ENCODE data around the gene MAGI2. TPM values are rescaled to one million over a fixed set of nuclear protein-coding genes. Genes with fewer than 3 reads are reported as not detected.

Gene MAGI2
- total RNA-seq, 4 donors from 2014 or later, result 0.98 to 4.8 (median 2.5) TPM

DNA sequence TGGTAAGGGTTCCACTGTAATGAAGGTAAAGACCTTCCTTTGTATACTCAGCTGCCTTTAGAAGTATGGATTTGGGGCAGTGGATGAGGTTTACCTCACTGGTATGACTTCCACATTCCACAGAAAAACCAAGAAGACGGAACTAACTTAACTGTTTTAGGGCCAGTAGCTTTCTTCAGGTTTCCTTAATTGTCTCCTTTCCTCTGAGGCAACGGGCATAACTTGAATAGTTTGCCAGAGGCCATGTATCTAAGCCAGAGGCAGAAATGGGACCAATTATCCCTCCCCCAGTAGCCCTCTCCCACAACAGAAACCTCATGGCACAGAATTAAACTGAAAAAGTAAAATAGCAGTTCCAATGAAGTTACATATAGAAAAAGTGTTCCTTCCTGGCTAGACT, 1373.2 kb downstream of the MAGI2 start:
- no peak for DNase-seq (ENCODE audit: low spot score in 2 of 2)
- 12% methylated on average over 2 of the region's 2 CpGs for WGBS
- Histone ChIP-seq H3K36me3 (no peaks in the 10 kb centered on the region), H3K27ac (no peak overlapping the region), H3K4me1 (no peaks in the 10 kb centered on the region), H3K4me3 (no peak overlapping the region), H3K27me3 (no peaks in the 10 kb centered on the region), H3K9me3 (no peaks in the 10 kb centered on the region)
- TF ChIP-seq POLR2A (IDR thresholded peaks at IDR 0.05), result no peak
- TF ChIP-seq EP300 (IDR thresholded peaks at IDR 0.05), result no peak
- TF ChIP-seq, protein P1, sequence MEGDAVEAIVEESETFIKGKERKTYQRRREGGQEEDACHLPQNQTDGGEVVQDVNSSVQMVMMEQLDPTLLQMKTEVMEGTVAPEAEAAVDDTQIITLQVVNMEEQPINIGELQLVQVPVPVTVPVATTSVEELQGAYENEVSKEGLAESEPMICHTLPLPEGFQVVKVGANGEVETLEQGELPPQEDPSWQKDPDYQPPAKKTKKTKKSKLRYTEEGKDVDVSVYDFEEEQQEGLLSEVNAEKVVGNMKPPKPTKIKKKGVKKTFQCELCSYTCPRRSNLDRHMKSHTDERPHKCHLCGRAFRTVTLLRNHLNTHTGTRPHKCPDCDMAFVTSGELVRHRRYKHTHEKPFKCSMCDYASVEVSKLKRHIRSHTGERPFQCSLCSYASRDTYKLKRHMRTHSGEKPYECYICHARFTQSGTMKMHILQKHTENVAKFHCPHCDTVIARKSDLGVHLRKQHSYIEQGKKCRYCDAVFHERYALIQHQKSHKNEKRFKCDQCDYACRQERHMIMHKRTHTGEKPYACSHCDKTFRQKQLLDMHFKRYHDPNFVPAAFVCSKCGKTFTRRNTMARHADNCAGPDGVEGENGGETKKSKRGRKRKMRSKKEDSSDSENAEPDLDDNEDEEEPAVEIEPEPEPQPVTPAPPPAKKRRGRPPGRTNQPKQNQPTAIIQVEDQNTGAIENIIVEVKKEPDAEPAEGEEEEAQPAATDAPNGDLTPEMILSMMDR (IDR thresholded peaks at IDR 0.05), result no peak
- TF ChIP-seq POLR2AphosphoS5 (IDR thresholded peaks at IDR 0.05), result no peak

DNA sequence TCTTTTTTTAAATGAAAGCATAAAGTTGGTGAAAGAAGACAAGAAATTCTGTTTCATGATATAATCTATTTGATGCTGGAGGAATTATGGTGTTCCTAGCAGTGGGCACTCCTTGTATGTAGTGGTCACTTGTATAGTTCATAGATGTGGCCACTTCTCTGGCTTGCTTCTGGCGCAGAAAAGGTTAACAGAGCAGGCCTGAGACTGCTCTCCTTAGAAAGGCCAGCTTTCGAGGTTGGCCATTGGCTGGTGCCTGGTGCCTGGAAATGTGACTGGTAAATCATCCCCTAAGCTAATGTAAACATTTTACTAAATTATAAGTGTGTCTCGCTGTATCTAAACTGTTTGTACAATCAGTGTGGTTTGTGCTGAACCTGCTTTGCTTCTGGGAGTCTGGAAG, 1378.8 kb downstream of the MAGI2 start:
- no peak for DNase-seq (ENCODE audit: low spot score in 2 of 2)
- Histone ChIP-seq H3K4me3 (no peak overlapping the region), H3K4me1 (no peaks in the 10 kb centered on the region), H3K9me3 (no peaks in the 10 kb centered on the region), H3K36me3 (no peaks in the 10 kb centered on the region), H3K27ac (no peak overlapping the region), H3K27me3 (no peaks in the 10 kb centered on the region)
- TF ChIP-seq, protein P1 (IDR thresholded peaks at IDR 0.05), result no peak
- no peak for TF ChIP-seq POLR2A (IDR thresholded peaks at IDR 0.05)
- TF ChIP-seq POLR2AphosphoS5 (IDR thresholded peaks at IDR 0.05), result no peak
- no peak for TF ChIP-seq EP300 (IDR thresholded peaks at IDR 0.05)
- 88% methylated on average over 3 of the region's 3 CpGs for WGBS

DNA sequence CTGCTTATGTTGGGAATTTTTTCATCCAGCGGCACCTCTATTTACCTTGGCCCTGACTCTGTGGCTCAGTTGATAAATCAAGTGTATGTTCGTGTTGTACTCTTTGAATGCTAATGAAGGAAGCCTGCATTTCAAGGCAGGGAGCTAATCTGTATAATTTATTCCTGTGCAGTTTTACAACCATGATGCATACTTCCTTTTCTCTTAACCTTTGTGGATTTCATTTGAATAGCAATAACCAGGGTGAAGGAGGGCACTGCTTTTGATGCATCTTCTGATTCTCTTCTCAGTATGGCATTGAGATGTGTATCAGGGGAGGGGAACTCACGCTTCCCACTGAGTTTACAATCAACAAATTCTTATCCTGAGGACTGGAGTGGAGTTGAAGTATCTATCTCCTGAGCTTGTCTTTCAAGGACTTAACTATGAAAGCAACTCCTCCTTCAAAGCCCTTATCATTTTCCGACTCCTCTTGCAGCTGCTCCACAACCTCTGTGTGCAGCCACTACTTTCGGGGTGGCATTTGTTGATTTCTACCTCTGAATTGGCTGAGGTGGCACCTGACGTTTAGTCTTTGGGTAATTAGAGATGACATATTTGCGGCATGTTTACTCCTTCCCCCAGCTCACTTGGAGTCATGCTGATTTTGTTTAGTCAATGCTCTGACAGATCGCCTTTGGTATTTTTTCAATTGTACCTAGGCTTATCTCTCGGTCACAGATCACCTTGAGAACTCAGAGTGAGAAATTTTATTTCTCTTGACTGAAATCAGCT, 1379.7 kb downstream of the MAGI2 start:
- no peak for DNase-seq (ENCODE audit: low spot score in 2 of 2)
- Histone ChIP-seq H3K36me3 (no peaks in the 10 kb centered on the region), H3K9me3 (no peaks in the 10 kb centered on the region), H3K4me3 (no peak overlapping the region), H3K27ac (no peak overlapping the region), H3K27me3 (no peaks in the 10 kb centered on the region), H3K4me1 (no peaks in the 10 kb centered on the region)
- TF ChIP-seq POLR2A (IDR thresholded peaks at IDR 0.05) (no peak), EP300 (IDR thresholded peaks at IDR 0.05) (no peak), POLR2AphosphoS5 (IDR thresholded peaks at IDR 0.05) (no peak)
- TF ChIP-seq, protein P1 (IDR thresholded peaks at IDR 0.05), result no peak
- 75% methylated on average over 9 of the region's 9 CpGs for WGBS

DNA sequence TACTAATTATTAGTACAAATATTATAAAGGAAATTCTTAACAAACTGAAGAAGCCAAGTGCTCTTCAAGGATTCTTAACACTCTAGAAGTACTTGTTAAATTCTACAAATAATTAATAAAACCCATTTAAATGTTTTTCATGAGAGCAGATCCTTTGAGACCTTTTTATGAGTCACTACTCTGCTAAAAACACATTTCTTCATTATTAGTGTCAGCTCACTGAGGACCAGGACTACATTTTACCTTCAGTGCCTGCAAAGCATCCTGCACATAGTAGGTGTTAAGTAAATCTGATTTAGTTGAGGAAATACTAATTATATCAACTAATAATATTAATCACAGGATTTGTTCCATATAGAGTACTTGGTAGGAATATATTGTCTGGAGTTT, 1381.3 kb downstream of the MAGI2 start:
- Histone ChIP-seq H3K4me3 (no peak overlapping the region), H3K9me3 (no peaks in the 10 kb centered on the region), H3K27ac (no peak overlapping the region), H3K4me1 (no peaks in the 10 kb centered on the region), H3K36me3 (no peaks in the 10 kb centered on the region), H3K27me3 (no peaks in the 10 kb centered on the region)
- TF ChIP-seq EP300 (IDR thresholded peaks at IDR 0.05) (no peak), POLR2A (IDR thresholded peaks at IDR 0.05) (no peak), POLR2AphosphoS5 (IDR thresholded peaks at IDR 0.05) (no peak)
- TF ChIP-seq, protein P1 (IDR thresholded peaks at IDR 0.05), result no peak
- DNase-seq (ENCODE audit: low spot score in 2 of 2), result no peak

DNA sequence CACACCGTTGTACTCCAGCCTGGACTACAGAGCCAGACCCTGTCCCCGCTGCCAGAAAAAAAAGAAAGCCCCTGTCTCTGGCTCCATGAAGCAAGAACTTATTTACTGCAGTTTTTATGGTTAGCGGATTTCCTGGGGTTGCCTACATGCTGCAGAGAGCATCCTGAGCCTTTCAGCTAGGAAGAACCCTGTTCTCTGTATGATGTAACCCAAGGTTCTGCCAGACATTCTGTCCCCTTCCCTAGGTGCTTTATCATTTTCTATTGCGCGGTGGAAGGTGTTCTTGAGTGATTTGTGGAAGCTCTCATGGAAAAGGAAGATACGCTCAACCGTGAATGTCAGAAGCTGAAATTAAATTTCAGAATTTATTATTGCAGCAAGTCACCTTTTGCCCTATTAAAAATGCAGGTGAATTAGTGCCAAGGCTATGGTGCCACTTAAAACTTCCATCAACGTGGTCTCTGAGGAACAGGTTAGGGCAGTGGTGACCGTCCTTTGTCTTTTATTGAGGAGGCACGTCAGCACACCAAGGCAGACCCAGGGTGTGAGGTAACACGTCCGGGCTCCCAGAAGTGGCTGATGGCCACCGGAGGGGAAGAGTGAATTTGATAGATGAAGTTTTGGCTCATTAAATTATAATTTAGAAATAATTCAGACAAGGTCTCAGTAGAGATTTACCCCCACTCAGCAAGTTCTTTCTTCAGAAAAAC, 1381.8 kb downstream of the MAGI2 start:
- no peak overlapping the region for H3K4me3 ChIP-seq
- H3K27ac ChIP-seq, result no peak overlapping the region
- H3K4me1 ChIP-seq, result no peaks in the 10 kb centered on the region
- H3K9me3 ChIP-seq, result no peaks in the 10 kb centered on the region
- 81% methylated on average over 13 of the region's 13 CpGs for WGBS
- no peaks in the 10 kb centered on the region for H3K36me3 ChIP-seq
- no peak for DNase-seq (ENCODE audit: low spot score in 2 of 2)
- no peaks in the 10 kb centered on the region for H3K27me3 ChIP-seq
- TF ChIP-seq POLR2AphosphoS5 (IDR thresholded peaks at IDR 0.05), result no peak
- no peak for TF ChIP-seq EP300 (IDR thresholded peaks at IDR 0.05)
- TF ChIP-seq, protein P1 (IDR thresholded peaks at IDR 0.05), result no peak
- no peak for TF ChIP-seq POLR2A (IDR thresholded peaks at IDR 0.05)

All from suprapubic skin (tissue), 4 donors.